Measurements from ENCODE around the gene GREB1.
"Not testable (repeated sequence)": the region's sequence is repeated elsewhere in the genome, so short reads cannot be mapped to it uniquely, and the experiment has no call there.

The GREB1 gene

GRCh38 chr2:11640132-11640531 is 106.3 kb downstream of the GREB1 start:
- no peak for DNase-seq (ENCODE audit: low read depth)

- DNase-seq (ENCODE audit: low read depth) = no peak
These were observed 109.1 kb downstream of the GREB1 start for GRCh38 chr2:11642972-11643371.

- no peak for DNase-seq (ENCODE audit: low read depth)
These were observed 110.4 kb downstream of the GREB1 start for GRCh38 chr2:11644293-11644692.

GRCh38 chr2:11646530-11646929 is 112.7 kb downstream of the GREB1 start:
- no peak for DNase-seq (ENCODE audit: low read depth)

GRCh38 chr2:11647834-11648600 is 114.2 kb downstream of the GREB1 start:
- no peak for DNase-seq (ENCODE audit: low read depth)

GRCh38 chr2:11649093-11649492 is 115.2 kb downstream of the GREB1 start:
- DNase-seq (ENCODE audit: low read depth) = no peak

- no peak for DNase-seq (ENCODE audit: low read depth)
These were observed 118.2 kb downstream of the GREB1 start for GRCh38 chr2:11651856-11652548.

GRCh38 chr2:11652553-11652952 is 118.7 kb downstream of the GREB1 start:
- no peak for DNase-seq (ENCODE audit: low read depth)

GRCh38 chr2:11655495-11655894 is 121.7 kb downstream of the GREB1 start:
- DNase-seq (ENCODE audit: low read depth) = no peak

- no peak for DNase-seq (ENCODE audit: low read depth)
These were observed 122.4 kb downstream of the GREB1 start for GRCh38 chr2:11656252-11656651.

GRCh38 chr2:11656671-11657101 is 122.8 kb downstream of the GREB1 start:
- no peak for DNase-seq (ENCODE audit: low read depth)

- no peak for DNase-seq (ENCODE audit: low read depth)
These were observed 123.3 kb downstream of the GREB1 start for GRCh38 chr2:11657195-11657594.

GRCh38 chr2:11657646-11658045 is 123.8 kb downstream of the GREB1 start:
- no peak for DNase-seq (ENCODE audit: low read depth)

GRCh38 chr2:11658208-11659114 is 124.6 kb downstream of the GREB1 start:
- no peak for DNase-seq (ENCODE audit: low read depth)

- DNase-seq (ENCODE audit: low read depth) = no peak
These were observed 125.2 kb downstream of the GREB1 start for GRCh38 chr2:11659115-11659475.

GRCh38 chr2:11659851-11660250 is 126.0 kb downstream of the GREB1 start:
- no peak for DNase-seq (ENCODE audit: low read depth)

- DNase-seq (ENCODE audit: low read depth) = not testable (repeated sequence)
These were observed 126.6 kb downstream of the GREB1 start for GRCh38 chr2:11660396-11660795.

GRCh38 chr2:11661891-11662435 is 128.1 kb downstream of the GREB1 start:
- DNase-seq (ENCODE audit: low read depth) = no peak

- DNase-seq (ENCODE audit: low read depth) = no peak
These were observed 129.0 kb downstream of the GREB1 start for GRCh38 chr2:11662882-11663281.

- DNase-seq (ENCODE audit: low read depth) = no peak
These were observed 129.6 kb downstream of the GREB1 start for GRCh38 chr2:11663427-11663826.

GRCh38 chr2:11665028-11665427 is 131.2 kb downstream of the GREB1 start:
- DNase-seq (ENCODE audit: low read depth) = no peak

All from stimulated activated CD4-positive, alpha-beta T cell treated with anti-CD3 and anti-CD28 coated beads, Interleukin-2, amount 100 ng/mL, for 4 hours (primary cell).